HepG2 (cell line): ENCODE measurements around the gene MT1G. TPM values are rescaled to one million over a fixed set of nuclear protein-coding genes. Genes with fewer than 3 reads are reported as not detected.

Experiments
- ATAC-seq: fragments of 200-7000 bp; cut with Tn5 transposase; 3 replicates; pipeline ENCODE4 v1.9.1; 2020; ENCODE audit warnings: mild to moderate bottlenecking, moderate library complexity
- BruUV-seq: library from RNA; stranded (reverse); fragments of 400-500 nt; replicated peaks from 2 replicates; lab custom pipeline; 2021; lab: Mats Ljungman, UMichigan
- CTCF ChIA-PET: fragments of 300-600 bp; formaldehyde crosslinking; extraction: SDS; loops from one replicate; lab custom pipeline; 2021; ENCODE audit warnings: low total read pairs, inconsistent platforms, low intra/inter-chr PET ratio; lab: Yijun Ruan, JAX
- POLR2A ChIA-PET: fragments of 350-600 bp; sonication (Branson Sonifier 250); formaldehyde crosslinking; loops from one replicate; lab custom pipeline; 2020; ENCODE audit warnings: antibody characterized with exemption, inconsistent platforms; lab: Yijun Ruan, JAX
- DNase-seq: peaks from one replicate; pipeline ENCODE4 v3.0.0-alpha.2; 2015; ENCODE audit warnings: low spot score
- FAIRE-seq: peaks from 3 replicates; lab custom pipeline; 2011; peaks lifted over from hg19 to GRCh38; lab: Jason Lieb, UNC
- H2AFZ ChIP-seq: one replicate; pipeline ENCODE4 v1.6.1; 2011; ENCODE audit warnings: low read length, inconsistent platforms
- H3K27ac ChIP-seq: fragments of 300-600 bp; 3 replicates; pipeline ENCODE4 v1.8.0; 2011; ENCODE audit warnings: mixed run types, mild to moderate bottlenecking, mixed read lengths, low read length, inconsistent platforms; ENCODE audit not compliant: insufficient read depth; ENCODE audit errors: extremely low read length
- H3K27me3 ChIP-seq, 2 experiments: fragments of 200-600 bp in 1 of 2; 2 replicates in 1 of 2; 3 replicates in 1 of 2; pipeline versions ENCODE4 v1.6.0 to v1.8.0; 2011; ENCODE audit warnings: low read length in 2 of 2, mild to moderate bottlenecking in 2 of 2, moderate library complexity in 2 of 2, inconsistent platforms in 1 of 2; ENCODE audit not compliant: insufficient read depth in 2 of 2, control insufficient read depth in 1 of 2
- H3K36me3 ChIP-seq, 2 experiments: fragments of 200-600 bp in 1 of 2; replicated peaks in 1 of 2; 2 replicates in 1 of 2; 3 replicates in 1 of 2; pipeline versions ENCODE4 v1.5.1 to v1.8.0; 2011; ENCODE audit warnings: low read length in 2 of 2, inconsistent platforms in 1 of 2; ENCODE audit not compliant: insufficient read depth in 2 of 2, control insufficient read depth in 1 of 2
- H3K4me1 ChIP-seq: 2 replicates; pipeline ENCODE4 v1.5.1; 2012; ENCODE audit warnings: low read length, inconsistent platforms; ENCODE audit not compliant: insufficient read depth
- H3K4me2 ChIP-seq: 2 replicates; pipeline ENCODE4 v1.6.0; 2011; ENCODE audit warnings: low read depth, low read length, inconsistent platforms
- H3K4me3 ChIP-seq, 3 experiments: fragments of 200-600 bp in 1 of 3; sonication (generic), shearing (Covaris generic) in 1 of 3; replicated peaks in 1 of 3; 2 replicates each; pipeline ENCODE4 v1.5.1; 2011 to 2016; ENCODE audit warnings: low read length in 3 of 3, inconsistent platforms in 2 of 3, low read depth in 2 of 3, mild to moderate bottlenecking in 2 of 3, control low read depth in 1 of 3, mixed read lengths in 1 of 3; ENCODE audit not compliant: insufficient read depth in 1 of 3
- H3K79me2 ChIP-seq: one replicate; pipeline ENCODE4 v1.6.1; 2011; ENCODE audit warnings: low read length, inconsistent platforms; ENCODE audit not compliant: insufficient read depth
- H3K9ac ChIP-seq: 2 replicates; pipeline ENCODE4 v1.6.0; 2011; ENCODE audit warnings: mild to moderate bottlenecking, low read depth, low read length, inconsistent platforms; ENCODE audit not compliant: insufficient read depth
- H3K9me3 ChIP-seq: 2 replicates; pipeline ENCODE4 v1.5.1; 2012; ENCODE audit warnings: mild to moderate bottlenecking, low read length
- H4K20me1 ChIP-seq: 2 replicates; pipeline ENCODE4 v1.6.0; 2011; ENCODE audit warnings: inconsistent platforms, mild to moderate bottlenecking, low read length, moderate library complexity; ENCODE audit not compliant: insufficient read depth
- FOXK1 ChIP-seq: sonication (generic); formaldehyde crosslinking; IDR thresholded peaks from 2 replicates; pipeline ENCODE4 v1.4.0; 2020; ENCODE audit warnings: low read depth, missing genetic modification reagents, borderline replicate concordance
- FOXM1 ChIP-seq: sonication (generic); formaldehyde crosslinking; IDR thresholded peaks from 2 replicates; pipeline ENCODE4 v1.5.0; 2020; ENCODE audit warnings: missing genetic modification reagents
- HHEX ChIP-seq: IDR thresholded peaks from 2 replicates; pipeline ENCODE4 v1.6.1; 2016; ENCODE audit warnings: control low read depth
- IKZF1 ChIP-seq: fragments of 450-650 bp; IDR thresholded peaks from 2 replicates; pipeline ENCODE4 v1.7.1; 2016
- KLF9 ChIP-seq: IDR thresholded peaks from 2 replicates; pipeline ENCODE4 v1.6.1; 2016; ENCODE audit warnings: low read depth
- MZF1 ChIP-seq: sonication (generic); formaldehyde crosslinking; IDR thresholded peaks from 2 replicates; pipeline ENCODE4 v1.8.1; 2023; ENCODE audit warnings: mild to moderate bottlenecking, missing genetic modification reagents, borderline replicate concordance
- RFX3 ChIP-seq: IDR thresholded peaks from 2 replicates; pipeline ENCODE4 v1.6.1; 2016; ENCODE audit warnings: missing biosample characterization, missing genetic modification reagents
- RXRB ChIP-seq: IDR thresholded peaks from 2 replicates; pipeline ENCODE4 v1.6.1; 2016; ENCODE audit warnings: borderline replicate concordance, missing genetic modification reagents, missing compliant biosample characterization
- ZBTB21 ChIP-seq: sonication (generic); formaldehyde crosslinking; IDR thresholded peaks from 2 replicates; pipeline ENCODE4 v1.4.0; 2020; ENCODE audit warnings: missing genetic modification reagents
- ZBTB26 ChIP-seq: IDR thresholded peaks from 2 replicates; pipeline ENCODE4 v1.6.1; 2016; ENCODE audit warnings: missing compliant biosample characterization, missing genetic modification reagents, borderline replicate concordance
- ZNF326 ChIP-seq: sonication (generic); formaldehyde crosslinking; IDR thresholded peaks from 2 replicates; pipeline ENCODE4 v1.4.0; 2020; ENCODE audit warnings: missing genetic modification reagents, borderline replicate concordance
- ZNF432 ChIP-seq: sonication (generic); formaldehyde crosslinking; IDR thresholded peaks from 2 replicates; pipeline ENCODE4 v1.5.0; 2020; ENCODE audit warnings: missing genetic modification reagents, mild to moderate bottlenecking, borderline replicate concordance
- ZNF646 ChIP-seq: sonication (generic); formaldehyde crosslinking; IDR thresholded peaks from 2 replicates; pipeline ENCODE4 v1.9.0; 2021; ENCODE audit warnings: mild to moderate bottlenecking, missing genetic modification reagents
- ZNF841 ChIP-seq: sonication (generic); formaldehyde crosslinking; IDR thresholded peaks from 2 replicates; pipeline ENCODE4 v1.8.1; 2023; ENCODE audit warnings: missing genetic modification reagents, borderline replicate concordance
- ZSCAN30 ChIP-seq: sonication (generic); formaldehyde crosslinking; IDR thresholded peaks from 2 replicates; pipeline ENCODE4 v1.5.0; 2020; ENCODE audit warnings: mild to moderate bottlenecking, missing genetic modification reagents
- WGBS: methylation state at CpG from one replicate; pipeline ENCODE4 v1.1.6; 2017; ENCODE audit warnings: low lambda C conversion rate; 5-methylcytosine and 5-hydroxymethylcytosine counted together
- in situ Hi-C: cut with HindIII; loops from 2 replicates; pipeline ENCODE4 v1.10.0; 2017; ENCODE audit warnings: low pct_unique_long_range_greater_than_20kb; ENCODE audit not compliant: extremely low pct_ligation_motif_present
- intact Hi-C: fragments of 100-400 bp; cut with micrococcal nuclease; formaldehyde crosslinking; loops from one replicate; pipeline ENCODE4 v1.10.0; 2022; ENCODE audit not compliant: unreplicated experiment
- polyA plus RNA-seq, 8 experiments: library from polyadenylated mRNA; depleted of rRNA in 3 of 8; stranded (reverse) in 7 of 8; unstranded in 1 of 8; fragments of >200 nt; fragmentation: Illumina TruSeq in 4 of 8; extraction: Trizol in 4 of 8; gene quantifications; 2 replicates each; pipeline versions ENCODE4 v1.2.1 to v1.2.3, GENCODE V29; 2011 to 2016; ENCODE audit warnings: low read depth in 4 of 8, missing spikeins in 1 of 8, mixed read lengths in 1 of 8; ENCODE audit not compliant: insufficient read depth in 1 of 8
- total RNA-seq, 5 experiments: library from RNA; depleted of rRNA; stranded (reverse); fragments of >200 nt; fragmentation: Illumina TruSeq; extraction: Trizol; gene quantifications; 2 replicates each; pipeline ENCODE4 v1.2.3, GENCODE V29; 2016; ENCODE audit warnings: low read depth in 1 of 5

Gene MT1G
- total and polyA plus RNA-seq, 2 of the 13 experiments (the other 11 are each of a cell fraction or from before 2014, with no cell fraction given), result 3.6 to 377 TPM

- no peak overlapping the region for H3K27ac ChIP-seq
- 43% methylated on average over 3 of the region's 4 CpGs for WGBS
- TF ChIP-seq KLF9 (CRISPR knock-in tag), result no peak
- no peak for TF ChIP-seq IKZF1
- no peak for TF ChIP-seq RXRB (CRISPR knock-in tag)
- no peak for TF ChIP-seq MZF1 (CRISPR knock-in tag)
- TF ChIP-seq FOXM1 (CRISPR knock-in tag), result no peak
- no peak for TF ChIP-seq HHEX (CRISPR knock-in tag)
- TF ChIP-seq ZNF326 (CRISPR knock-in tag), result no peak
- no peak for TF ChIP-seq FOXK1 (CRISPR knock-in tag)
- no peak for TF ChIP-seq RFX3 (CRISPR knock-in tag)
- no peak for TF ChIP-seq ZNF841 (CRISPR knock-in tag)
- TF ChIP-seq ZSCAN30 (CRISPR knock-in tag), result no peak
- no peak for TF ChIP-seq ZNF646 (CRISPR knock-in tag)
- no peak for TF ChIP-seq ZNF432 (CRISPR knock-in tag)
- TF ChIP-seq ZBTB21, result no peak
- TF ChIP-seq ZBTB26 (CRISPR knock-in tag), result no peak
- ChIA-PET POLR2A (interaction anchor here (1.3 to 1.8 kb wide), 2 partner anchors 18 to 27 kb away, joined by 3 to 5 read pairs; partner anchors contain the start of gene MT1F), CTCF (no interaction called here)
- BruUV-seq, result no TSS peak
- peaks cover 55% of the 10 kb centered on the region for H3K4me1 ChIP-seq
- H3K36me3 ChIP-seq, result no peaks in the 10 kb centered on the region
- H3K9me3 ChIP-seq, result peaks cover 10% of the 10 kb centered on the region
- ATAC-seq (no peak), FAIRE-seq (no peak), DNase-seq (no peak)
- no peak overlapping the region for H2AFZ ChIP-seq
- H3K79me2 ChIP-seq, result no peaks in the 10 kb centered on the region
- no peak overlapping the region for H3K4me3 ChIP-seq
- H3K9ac ChIP-seq, result no peak overlapping the region
- H3K27me3 ChIP-seq, result peaks cover 0 to 6% of the 10 kb centered on the region in 2 experiments; a peak in 1 of 5 replicates
- H3K4me2 ChIP-seq, result no peak overlapping the region
- H4K20me1 ChIP-seq, result no peaks in the 10 kb centered on the region
- intact Hi-C loops (no loop called here), in situ Hi-C loops (no loop called here)
These were observed 16.5 kb upstream of the MT1G start for GRCh38 chr16:56684256-56684925.
